Lower lobe of right lung (tissue), 2 donors: ENCODE data around the gene TGM4. TPM values are rescaled to one million over a fixed set of nuclear protein-coding genes. Genes with fewer than 3 reads are reported as not detected.

ENCODE experiments used
- ATAC-seq, 2 donors: fragments of 200-7000 bp; cut with Tn5 transposase; one replicate each; pipeline ENCODE4 v1.9.1; 2020 to 2022; ENCODE audit warnings: mild to moderate bottlenecking in 2 of 2, moderate library complexity in 2 of 2
- DNase-seq: peaks from one replicate; pipeline ENCODE4 v3.0.0-alpha.2; 2020
- H3K27ac ChIP-seq: fragments of 200-600 bp; one replicate; pipeline ENCODE4 v1.8.0; 2022
- H3K27me3 ChIP-seq: fragments of 200-600 bp; one replicate; pipeline ENCODE4 v1.8.0; 2022; ENCODE audit warnings: low read depth
- H3K36me3 ChIP-seq: fragments of 200-600 bp; one replicate; pipeline ENCODE4 v1.8.0; 2022; ENCODE audit warnings: mild to moderate bottlenecking
- H3K4me1 ChIP-seq: fragments of 200-600 bp; one replicate; pipeline ENCODE4 v1.8.0; 2022
- H3K4me3 ChIP-seq: fragments of 200-600 bp; one replicate; pipeline ENCODE4 v1.8.0; 2022; ENCODE audit warnings: mild to moderate bottlenecking
- H3K9me3 ChIP-seq: fragments of 200-600 bp; one replicate; pipeline ENCODE4 v1.8.0; 2022
- intact Hi-C: fragments of 100-400 bp; cut with DNase I; formaldehyde crosslinking; loops from one replicate; pipeline ENCODE4 v1.11.0; 2022
- total RNA-seq: library from RNA; stranded (reverse); fragmentation: NEBNext Ultra II Directional; extraction: Animal tissue kit (Norgen Biotek cat#: 25700); gene quantifications from one replicate; pipeline ENCODE4 v1.2.1, GENCODE V29; 2021
- TF ChIP-seq, protein P1 (sequence below): fragments of 200-600 bp; IDR thresholded peaks from one replicate; pipeline ENCODE4 v1.8.0; 2022; ENCODE audit warnings: antibody characterized with exemption, mild to moderate bottlenecking
- donor health status: DM: no; HTN: yes; CAD: no; lungs with severe emphysema.

TGM4 gene
- total RNA-seq, 1 donor from 2014 or later = not detected

DNA sequence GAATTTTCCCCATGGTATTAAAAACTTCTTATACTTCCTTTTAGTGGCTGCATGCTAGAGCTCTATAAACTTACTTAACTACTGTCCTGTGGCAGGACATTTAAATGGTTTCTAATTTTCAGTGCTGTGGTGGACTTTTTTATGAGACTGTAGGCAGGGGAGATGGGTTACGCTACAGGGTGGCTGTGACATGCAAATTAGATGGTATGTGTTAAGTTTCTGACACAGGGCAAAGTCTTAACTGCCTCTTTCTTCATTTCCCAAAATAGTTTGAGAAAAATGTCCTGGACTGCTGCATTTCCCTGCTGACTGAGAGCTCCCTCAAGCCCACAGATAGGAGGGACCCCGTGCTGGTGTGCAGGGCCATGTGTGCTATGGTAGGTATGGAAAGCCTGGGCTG is 22.0 kb downstream of the TGM4 start:
- no peak overlapping the region for H3K4me3 ChIP-seq
- ATAC-seq = no peak
- H3K4me1 ChIP-seq = no peaks in the 10 kb centered on the region
- no peaks in the 10 kb centered on the region for H3K36me3 ChIP-seq
- peaks cover 11% of the 10 kb centered on the region for H3K27me3 ChIP-seq
- no peak for DNase-seq
- intact Hi-C loops = no loop called here
- TF ChIP-seq, protein P1, sequence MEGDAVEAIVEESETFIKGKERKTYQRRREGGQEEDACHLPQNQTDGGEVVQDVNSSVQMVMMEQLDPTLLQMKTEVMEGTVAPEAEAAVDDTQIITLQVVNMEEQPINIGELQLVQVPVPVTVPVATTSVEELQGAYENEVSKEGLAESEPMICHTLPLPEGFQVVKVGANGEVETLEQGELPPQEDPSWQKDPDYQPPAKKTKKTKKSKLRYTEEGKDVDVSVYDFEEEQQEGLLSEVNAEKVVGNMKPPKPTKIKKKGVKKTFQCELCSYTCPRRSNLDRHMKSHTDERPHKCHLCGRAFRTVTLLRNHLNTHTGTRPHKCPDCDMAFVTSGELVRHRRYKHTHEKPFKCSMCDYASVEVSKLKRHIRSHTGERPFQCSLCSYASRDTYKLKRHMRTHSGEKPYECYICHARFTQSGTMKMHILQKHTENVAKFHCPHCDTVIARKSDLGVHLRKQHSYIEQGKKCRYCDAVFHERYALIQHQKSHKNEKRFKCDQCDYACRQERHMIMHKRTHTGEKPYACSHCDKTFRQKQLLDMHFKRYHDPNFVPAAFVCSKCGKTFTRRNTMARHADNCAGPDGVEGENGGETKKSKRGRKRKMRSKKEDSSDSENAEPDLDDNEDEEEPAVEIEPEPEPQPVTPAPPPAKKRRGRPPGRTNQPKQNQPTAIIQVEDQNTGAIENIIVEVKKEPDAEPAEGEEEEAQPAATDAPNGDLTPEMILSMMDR = no peak
- no peak overlapping the region for H3K27ac ChIP-seq
- no peaks in the 10 kb centered on the region for H3K9me3 ChIP-seq

GRCh38 chr3:44899683-44900367 is 25.4 kb downstream of the TGM4 start:
- Histone ChIP-seq H3K4me1 (no peaks in the 10 kb centered on the region), H3K4me3 (no peak overlapping the region), H3K27me3 (peaks cover 11% of the 10 kb centered on the region), H3K36me3 (no peaks in the 10 kb centered on the region), H3K27ac (no peak overlapping the region), H3K9me3 (no peaks in the 10 kb centered on the region)
- intact Hi-C loops = no loop called here
- TF ChIP-seq, protein P1 = no peak
- DNase-seq (no peak), ATAC-seq (no peak)

- DNase-seq (no peak), ATAC-seq (no peak)
- Histone ChIP-seq H3K9me3 (no peaks in the 10 kb centered on the region), H3K4me3 (no peak overlapping the region), H3K27ac (no peak overlapping the region), H3K4me1 (no peaks in the 10 kb centered on the region), H3K36me3 (no peaks in the 10 kb centered on the region), H3K27me3 (peaks cover 14% of the 10 kb centered on the region)
- intact Hi-C loops = no loop called here
- TF ChIP-seq, protein P1 = no peak
These were observed 28.2 kb downstream of the TGM4 start for GRCh38 chr3:44902628-44903027.

DNA sequence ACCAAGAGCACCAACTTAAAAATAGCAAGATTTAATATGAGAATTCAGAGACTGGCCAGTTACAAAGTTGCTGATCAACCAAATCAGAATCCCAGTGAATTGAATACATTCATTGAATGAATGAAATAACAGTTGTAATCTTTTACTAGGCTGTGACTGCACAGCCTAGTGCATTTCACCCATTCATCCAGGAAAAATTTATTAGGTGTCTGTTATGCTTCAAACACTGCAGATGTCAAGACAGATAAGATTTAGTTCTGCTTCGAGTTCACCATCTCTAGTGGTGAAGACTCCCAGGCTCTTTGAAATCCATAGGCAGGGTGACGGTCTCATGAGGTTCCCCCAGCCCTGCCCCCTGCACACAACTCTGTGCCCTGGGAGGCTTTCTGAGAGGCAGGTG is 28.9 kb downstream of the TGM4 start:
- ATAC-seq = no peak
- intact Hi-C loops = no loop called here
- TF ChIP-seq, protein P1 = no peak

DNA sequence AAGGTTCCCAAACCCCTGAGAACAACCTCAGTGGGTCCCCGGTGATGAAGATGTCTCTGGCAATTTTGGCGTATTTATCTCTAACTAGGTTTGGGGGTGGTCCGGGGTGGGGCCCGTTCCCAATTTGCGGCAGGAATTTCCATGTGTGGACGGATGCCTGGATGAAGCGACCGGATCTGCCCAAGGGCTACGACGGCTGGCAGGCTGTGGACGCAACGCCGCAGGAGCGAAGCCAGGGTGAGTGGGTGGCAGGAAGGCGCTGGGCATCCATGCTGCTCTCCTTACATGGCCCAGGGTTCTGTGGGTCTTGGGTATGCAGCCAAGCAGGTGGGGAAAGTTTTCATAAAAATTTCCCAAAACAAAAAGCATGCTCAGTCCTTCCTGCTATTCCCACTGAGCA is 29.3 kb downstream of the TGM4 start:
- H3K9me3 ChIP-seq = no peaks in the 10 kb centered on the region
- intact Hi-C loops = no loop called here
- H3K4me1 ChIP-seq = no peaks in the 10 kb centered on the region
- TF ChIP-seq, protein P1 = no peak
- ATAC-seq = no peak
- peaks cover 12% of the 10 kb centered on the region for H3K27me3 ChIP-seq
- no peaks in the 10 kb centered on the region for H3K36me3 ChIP-seq
- no peak overlapping the region for H3K27ac ChIP-seq
- DNase-seq = no peak
- H3K4me3 ChIP-seq = no peak overlapping the region

More for the DNA sequence above, 28.9 kb downstream of the TGM4 start:
- Histone ChIP-seq H3K4me3 (no peak overlapping the region), H3K9me3 (no peaks in the 10 kb centered on the region), H3K27ac (no peak overlapping the region), H3K4me1 (no peaks in the 10 kb centered on the region), H3K27me3 (peaks cover 17% of the 10 kb centered on the region), H3K36me3 (no peaks in the 10 kb centered on the region)
- no peak for DNase-seq
